GM12892 (cell line): Measurements from ENCODE around the gene ZMIZ1.

ENCODE experiments used
- POLR2A ChIP-seq: IDR thresholded peaks from 2 replicates; pipeline ENCODE4 v1.6.1; 2011; ENCODE audit warnings: low read depth, low read length, control low read depth
- POLR2AphosphoS5 ChIP-seq: IDR thresholded peaks from 2 replicates; pipeline ENCODE4 v1.6.1; 2011; ENCODE audit warnings: low read depth, low read length, control low read depth
- TAF1 ChIP-seq: IDR thresholded peaks from 2 replicates; pipeline ENCODE4 v1.6.1; 2011; ENCODE audit warnings: low read depth, mild to moderate bottlenecking, control low read depth, low read length, borderline replicate concordance

DNA sequence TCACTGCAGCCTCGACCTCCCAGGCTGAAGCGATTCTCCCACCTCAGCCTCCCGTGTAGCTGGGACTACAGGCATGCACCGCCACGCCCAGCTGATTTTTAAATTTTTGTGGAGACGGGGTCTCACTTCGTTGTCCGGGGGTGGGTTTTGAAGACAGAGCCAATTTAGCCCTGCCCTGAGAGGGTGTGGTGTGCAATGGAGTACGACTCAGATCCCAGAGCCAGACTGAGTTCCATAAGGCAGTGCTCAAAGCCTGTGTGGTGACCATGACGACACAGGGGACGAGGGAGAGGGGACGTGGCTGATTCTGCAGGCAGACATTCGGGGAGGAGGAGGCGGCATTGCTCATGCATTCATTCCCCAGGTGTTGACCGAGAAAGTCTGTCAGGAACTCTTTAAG, 72.1 kb downstream of the ZMIZ1 start:
- TF ChIP-seq TAF1 (no peak), POLR2AphosphoS5 (no peak), POLR2A (no peak)
